ENCODE results near the gene ERC2. TPM values are rescaled to one million over a fixed set of nuclear protein-coding genes. Genes with fewer than 3 reads are reported as not detected.

Gene ERC2
- total and polyA plus RNA-seq, 12 donors = 0.22 to 4.2 (median 1.7) TPM

- no peaks in the 10 kb centered on the region for H3K4me1 ChIP-seq
- no peaks in the 10 kb centered on the region for H3K9me3 ChIP-seq
- 90 to 95% methylated on average over 1 of the region's 1 CpG for WGBS, 2 donors
- intact Hi-C loops (cut with DNase I) = loop anchor here in 4 of 10 donors (5.0 to 10.0 kb wide), 2 partner anchors 262 to 296 kb away; partner anchors contain the start of gene WNT5A (in 3 of the 4)
- H3K4me3 ChIP-seq = no peak overlapping the region
- no peak overlapping the region for H3K27ac ChIP-seq
- H3K36me3 ChIP-seq = no peaks in the 10 kb centered on the region
- no peak for TF ChIP-seq CTCF (IDR thresholded peaks at IDR 0.05)
- H3K27me3 ChIP-seq = peaks cover 0 to 7% (median 0%) of the 10 kb centered on the region in 7 donors
- ATAC-seq (no peak), DNase-seq (no peak)
Observed at GRCh38 chr3:55749036-55749435, 719.2 kb downstream of the ERC2 start.

DNA sequence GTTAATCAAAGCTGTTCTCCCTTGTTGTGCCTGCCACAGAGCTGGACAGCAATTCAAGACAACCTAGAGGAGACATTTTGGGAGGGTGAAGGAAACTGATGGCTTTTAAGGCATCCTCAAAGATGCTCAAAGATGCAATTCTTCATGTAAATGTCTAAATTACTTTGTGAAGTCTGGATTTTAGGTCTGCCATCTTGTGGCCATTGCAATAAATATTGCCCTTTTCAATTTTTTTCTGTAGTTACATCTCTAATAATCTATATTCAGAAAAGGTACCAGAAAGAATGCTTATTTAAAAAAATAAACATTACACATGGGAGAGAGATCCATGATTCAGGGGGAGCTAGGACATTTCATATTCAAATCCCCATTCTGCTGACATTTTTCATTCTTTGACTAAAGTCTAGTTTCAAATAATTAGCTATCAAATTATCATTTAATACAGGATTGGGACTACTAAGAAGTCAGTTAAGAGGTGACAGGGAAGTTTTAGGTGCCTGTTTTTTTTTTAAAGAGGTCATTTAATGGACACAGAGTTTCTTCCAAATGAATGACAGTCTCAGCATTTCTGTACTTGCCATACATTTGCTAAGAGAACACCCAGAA, 721.4 kb downstream of the ERC2 start:
- Histone ChIP-seq H3K36me3 (no peaks in the 10 kb centered on the region), H3K4me1 (no peaks in the 10 kb centered on the region), H3K27ac (no peak overlapping the region), H3K27me3 (no peaks in the 10 kb centered on the region), H3K9me3 (no peaks in the 10 kb centered on the region), H3K4me3 (no peak overlapping the region)
- DNase-seq (no peak), ATAC-seq (no peak)
- intact Hi-C loops (cut with DNase I) = loop anchor here in 4 of 10 donors (5.0 to 10.0 kb wide), 2 partner anchors 260 to 298 kb away; partner anchors contain the start of gene WNT5A (in 3 of the 4)
- TF ChIP-seq CTCF (IDR thresholded peaks at IDR 0.05) = peak in 6 of 9 donors; percentile 33 to 53 (median 46)

DNA sequence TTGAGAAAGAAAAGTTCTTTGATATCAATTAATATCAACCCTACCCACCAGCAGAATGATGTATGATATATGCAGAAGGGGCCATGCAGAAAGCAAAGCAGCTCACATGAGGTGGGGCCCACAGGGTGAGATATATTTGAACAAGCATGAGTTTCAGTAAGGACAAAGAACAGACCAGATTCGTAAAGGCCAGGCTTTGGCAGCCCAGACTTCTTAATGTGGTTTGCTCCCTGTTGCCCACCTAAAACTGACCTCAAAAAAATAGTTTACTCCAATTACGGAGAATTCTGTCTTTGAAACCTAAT, 725.5 kb downstream of the ERC2 start:
- no peak overlapping the region for H3K4me3 ChIP-seq
- no peaks in the 10 kb centered on the region for H3K36me3 ChIP-seq
- DNase-seq (no peak), ATAC-seq (no peak)
- no peak overlapping the region for H3K27ac ChIP-seq
- WGBS, 2 donors = 90 to 94% methylated on average over 2 of the region's 2 CpGs
- no peaks in the 10 kb centered on the region for H3K9me3 ChIP-seq
- no peaks in the 10 kb centered on the region for H3K4me1 ChIP-seq
- peaks cover 0 to 7% (median 0%) of the 10 kb centered on the region in 7 donors for H3K27me3 ChIP-seq
- intact Hi-C loops (cut with DNase I) = loop anchor here in 1 of 10 donors (10.0 kb wide), 1 partner anchor 302 kb away; no protein-coding TSS in a partner anchor
- TF ChIP-seq CTCF (IDR thresholded peaks at IDR 0.05) = no peak

GRCh38 chr3:55742022-55742831, 726.0 kb downstream of the ERC2 start:
- no peak overlapping the region for H3K27ac ChIP-seq
- ATAC-seq = no peak
- peaks cover 0 to 7% (median 0%) of the 10 kb centered on the region in 7 donors for H3K27me3 ChIP-seq
- no peak for DNase-seq
- no peaks in the 10 kb centered on the region for H3K36me3 ChIP-seq
- H3K9me3 ChIP-seq = no peaks in the 10 kb centered on the region
- WGBS, 2 donors = 79 to 82% methylated on average over 4 of the region's 4 CpGs
- H3K4me3 ChIP-seq = no peak overlapping the region
- intact Hi-C loops (cut with DNase I) = loop anchor here in 1 of 10 donors (10.0 kb wide), 1 partner anchor 303 kb away; no protein-coding TSS in a partner anchor
- TF ChIP-seq CTCF (IDR thresholded peaks at IDR 0.05) = no peak
- no peaks in the 10 kb centered on the region for H3K4me1 ChIP-seq

All from heart right ventricle (tissue), 16 donors.